Thoracic aorta (tissue), 2 donors: ENCODE results near the gene LENEP. TPM values are rescaled to one million over a fixed set of nuclear protein-coding genes. Genes with fewer than 3 reads are reported as not detected.

Source experiments
- ATAC-seq: fragments of 150-250 bp; one replicate; pipeline ENCODE4 v1.8.0; 2017; ENCODE audit warnings: low read depth; ENCODE audit not compliant: insufficient number of reproducible peaks, low FRiP score
- DNase-seq: peaks from one replicate; pipeline ENCODE4 v3.0.0-alpha.2; 2020; ENCODE audit warnings: low spot score
- H3K27ac ChIP-seq, 2 donors: fragments of 200-600 bp; sonication (generic); 1 replicate in 1 of 2; 2 replicates in 1 of 2; pipeline ENCODE4 v1.5.1; 2016; ENCODE audit warnings: mild to moderate bottlenecking in 2 of 2, moderate library complexity in 2 of 2
- H3K27me3 ChIP-seq: fragments of 200-600 bp; sonication (generic); replicated peaks from 2 replicates; pipeline ENCODE4 v1.6.0; 2016; ENCODE audit warnings: mild to moderate bottlenecking; ENCODE audit not compliant: insufficient read depth
- H3K36me3 ChIP-seq: fragments of 200-600 bp; sonication (generic); one replicate; pipeline ENCODE4 v1.5.1; 2016
- H3K4me1 ChIP-seq, 2 donors: fragments of 200-600 bp; sonication (generic); 1 replicate in 1 of 2; 2 replicates in 1 of 2; pipeline versions ENCODE4 v1.5.1 to v1.6.0; 2016; ENCODE audit warnings: low read depth in 2 of 2, mild to moderate bottlenecking in 1 of 2; ENCODE audit not compliant: control insufficient read depth in 1 of 2
- H3K4me3 ChIP-seq: fragments of 200-600 bp; sonication (generic); 2 replicates; pipeline ENCODE4 v1.5.1; 2016; ENCODE audit warnings: mild to moderate bottlenecking
- H3K9me3 ChIP-seq: fragments of 200-600 bp; sonication (generic); 2 replicates; pipeline ENCODE4 v1.5.1; 2016
- total RNA-seq, 2 donors: library from RNA; depleted of rRNA; stranded (reverse); fragments of >200 nt; gene quantifications; one replicate each; pipeline versions ENCODE4 v1.1.0 to v1.2.3, GENCODE V29; 2016
- TF ChIP-seq, protein P1 (sequence below): fragments of 200-600 bp; sonication (generic); IDR thresholded peaks from one replicate; pipeline ENCODE4 v1.5.1; 2019; ENCODE audit warnings: antibody characterized with exemption

The LENEP gene
- total RNA-seq, 2 donors from 2014 or later: not detected

DNA sequence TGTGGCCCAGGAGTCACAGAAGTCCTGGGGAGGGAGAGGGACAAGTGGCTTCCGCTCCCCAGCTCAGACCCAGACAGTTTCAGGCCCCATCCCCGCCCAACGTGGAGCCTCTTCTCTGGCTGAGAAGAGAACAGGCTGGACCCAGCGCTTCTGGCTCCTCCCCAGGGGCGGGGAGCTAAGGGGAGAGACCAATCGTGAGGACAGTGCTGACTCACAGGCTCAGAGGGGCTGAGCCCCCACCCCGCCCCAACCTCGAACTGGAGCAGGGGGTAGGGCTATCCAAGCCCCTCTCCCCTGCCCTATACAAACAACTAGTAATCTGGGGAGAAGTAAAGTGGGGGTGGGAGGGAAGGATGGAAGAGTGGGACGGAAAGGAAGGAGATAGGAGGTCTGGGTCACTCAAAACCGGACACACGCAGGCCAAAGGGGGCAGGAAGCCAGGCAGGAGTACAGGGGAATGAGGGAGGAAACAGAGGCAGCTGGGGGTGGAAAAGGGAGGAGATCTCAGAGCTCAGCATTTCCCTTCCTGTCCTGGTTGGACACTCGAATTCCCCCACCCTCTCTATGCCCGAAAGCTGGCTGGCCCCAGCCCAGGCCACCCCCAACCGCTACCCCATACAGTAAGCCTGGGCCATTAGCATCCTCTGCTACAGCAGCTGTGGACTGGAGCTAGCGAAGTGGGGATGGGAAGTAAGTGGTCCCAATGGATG, 22.6 kb upstream of the LENEP start, which contains the start of gene SHC1:
Gene SHC1 (minus strand): TSS at position 117 of the 710 bp plus-strand sequence. CDS start 221 bp downstream, outside the sequence.
- H3K4me1 ChIP-seq: peaks cover 33 to 51% of the 10 kb centered on the region in 2 donors
- ATAC-seq: peak; percentile 16

DNA sequence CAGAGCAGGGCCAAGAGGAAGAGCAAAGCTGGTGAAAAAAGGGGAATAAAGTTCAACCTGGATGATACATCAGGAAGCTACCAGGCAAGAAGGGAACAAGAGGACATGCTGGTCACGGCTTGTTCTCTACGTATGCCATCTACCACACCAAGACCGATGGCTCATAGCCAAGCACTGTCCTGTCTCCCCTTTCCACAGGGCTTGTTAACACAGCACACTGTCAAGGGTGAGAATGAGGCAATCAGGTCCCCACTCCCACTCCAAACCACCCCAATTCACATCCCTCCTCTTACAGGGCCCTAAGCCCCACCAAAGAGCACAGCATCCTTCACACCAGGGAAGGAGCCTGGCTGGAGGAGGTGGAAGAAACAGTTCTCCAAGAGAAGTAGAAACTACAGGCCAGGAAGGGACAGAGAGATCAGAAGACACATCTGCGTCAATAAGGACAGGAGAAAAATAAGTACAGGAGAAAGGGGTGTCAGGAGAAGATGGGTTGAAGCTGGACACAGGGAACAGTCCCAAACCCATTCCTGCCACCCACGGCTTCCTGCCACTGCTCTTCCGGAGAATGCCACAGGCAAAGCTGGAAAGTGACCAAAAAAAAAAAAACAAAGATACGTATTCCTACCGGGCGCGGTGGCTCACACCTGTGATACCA, 21.9 kb upstream of the LENEP start:
- ATAC-seq (no peak), DNase-seq (peak; percentile 29)
- H3K36me3 ChIP-seq: peaks cover 11% of the 10 kb centered on the region
- H3K27me3 ChIP-seq: no peaks in the 10 kb centered on the region
- H3K4me1 ChIP-seq: peaks cover 36 to 57% of the 10 kb centered on the region in 2 donors
- peak overlapping the region; percentile 98 to 99 for H3K27ac ChIP-seq
- peak overlapping the region; percentile 83 for H3K4me3 ChIP-seq
- no peaks in the 10 kb centered on the region for H3K9me3 ChIP-seq
- TF ChIP-seq, protein P1, sequence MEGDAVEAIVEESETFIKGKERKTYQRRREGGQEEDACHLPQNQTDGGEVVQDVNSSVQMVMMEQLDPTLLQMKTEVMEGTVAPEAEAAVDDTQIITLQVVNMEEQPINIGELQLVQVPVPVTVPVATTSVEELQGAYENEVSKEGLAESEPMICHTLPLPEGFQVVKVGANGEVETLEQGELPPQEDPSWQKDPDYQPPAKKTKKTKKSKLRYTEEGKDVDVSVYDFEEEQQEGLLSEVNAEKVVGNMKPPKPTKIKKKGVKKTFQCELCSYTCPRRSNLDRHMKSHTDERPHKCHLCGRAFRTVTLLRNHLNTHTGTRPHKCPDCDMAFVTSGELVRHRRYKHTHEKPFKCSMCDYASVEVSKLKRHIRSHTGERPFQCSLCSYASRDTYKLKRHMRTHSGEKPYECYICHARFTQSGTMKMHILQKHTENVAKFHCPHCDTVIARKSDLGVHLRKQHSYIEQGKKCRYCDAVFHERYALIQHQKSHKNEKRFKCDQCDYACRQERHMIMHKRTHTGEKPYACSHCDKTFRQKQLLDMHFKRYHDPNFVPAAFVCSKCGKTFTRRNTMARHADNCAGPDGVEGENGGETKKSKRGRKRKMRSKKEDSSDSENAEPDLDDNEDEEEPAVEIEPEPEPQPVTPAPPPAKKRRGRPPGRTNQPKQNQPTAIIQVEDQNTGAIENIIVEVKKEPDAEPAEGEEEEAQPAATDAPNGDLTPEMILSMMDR: no peak

More for the DNA sequence above, 22.6 kb upstream of the LENEP start, which contains the start of gene SHC1:
- Histone ChIP-seq H3K4me3 (peak within 1 kb of the TSS; percentile 83), H3K27me3 (no peaks in the 10 kb centered on the region), H3K36me3 (peaks cover 17% of the 10 kb centered on the region), H3K9me3 (no peaks in the 10 kb centered on the region), H3K27ac (peak within 1 kb of the TSS; percentile 98 to 99)
- TF ChIP-seq, protein P1: no peak
- peak; percentile 77 for DNase-seq

DNA sequence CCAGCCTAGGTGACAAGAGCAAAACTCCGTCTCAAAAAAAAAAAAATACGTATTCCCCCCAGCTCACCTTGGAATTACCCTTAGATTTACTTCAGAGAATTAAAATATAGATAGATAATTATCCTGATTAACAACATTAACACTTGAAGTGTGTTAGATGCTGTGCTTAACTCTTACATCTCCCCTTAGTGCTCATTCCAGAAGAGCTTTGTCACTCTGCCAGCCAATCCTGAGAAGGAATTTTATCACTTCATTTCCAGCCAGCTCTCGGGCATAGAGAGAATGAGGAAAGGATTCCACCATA, 21.2 kb upstream of the LENEP start:
- H3K27ac ChIP-seq: peak overlapping the region; percentile 98 to 99
- peaks cover 36 to 59% of the 10 kb centered on the region in 2 donors for H3K4me1 ChIP-seq
- H3K36me3 ChIP-seq: peaks cover 4% of the 10 kb centered on the region
- H3K4me3 ChIP-seq: peak overlapping the region; percentile 83
- H3K27me3 ChIP-seq: no peaks in the 10 kb centered on the region
- no peaks in the 10 kb centered on the region for H3K9me3 ChIP-seq
- no peak for DNase-seq
- TF ChIP-seq, protein P1: no peak
- ATAC-seq: no peak

DNA sequence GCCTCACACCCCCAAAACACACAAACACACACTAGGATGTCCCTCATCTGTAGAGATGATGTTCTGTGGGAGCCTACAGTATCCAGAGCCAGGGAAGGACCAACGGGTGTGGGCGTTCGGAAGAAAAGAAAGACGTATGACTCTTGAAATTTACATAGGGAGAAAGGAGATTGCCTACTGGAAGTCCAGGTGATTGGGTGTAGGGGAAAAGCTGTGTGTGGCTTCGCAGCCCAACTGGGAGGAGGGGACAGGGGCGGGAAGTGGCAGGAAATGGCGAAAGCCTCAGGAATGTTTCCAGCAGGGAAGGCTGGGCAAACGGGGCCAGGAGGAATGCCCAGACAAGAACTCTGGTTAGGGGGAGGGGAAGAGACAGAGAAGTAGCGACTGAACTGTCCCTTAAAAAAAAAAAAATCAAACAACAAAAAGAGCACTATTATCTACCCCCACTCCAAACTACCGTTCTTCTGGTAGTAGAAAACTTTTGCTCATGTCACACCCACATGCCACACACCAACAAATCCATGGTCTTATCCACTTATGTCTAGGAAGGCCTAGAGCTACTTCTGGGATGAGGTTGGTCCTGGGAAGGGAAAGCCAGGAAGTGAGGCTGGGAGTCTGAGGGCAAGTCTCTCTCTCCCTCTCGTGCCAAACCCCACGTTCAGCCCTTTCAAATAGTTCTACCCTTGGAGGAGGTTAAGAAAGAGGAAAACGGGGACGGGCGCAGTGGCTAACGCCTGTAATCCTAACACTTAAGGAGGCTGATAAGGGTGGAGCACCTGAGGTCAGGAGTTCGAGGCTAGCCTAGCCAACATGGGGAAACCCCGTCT, 20.7 kb upstream of the LENEP start:
- H3K4me3 ChIP-seq: peak overlapping the region; percentile 83
- no peaks in the 10 kb centered on the region for H3K27me3 ChIP-seq
- peak overlapping the region; percentile 98 to 99 for H3K27ac ChIP-seq
- ATAC-seq (peak; percentile 15), DNase-seq (peak; percentile 43)
- no peaks in the 10 kb centered on the region for H3K36me3 ChIP-seq
- H3K4me1 ChIP-seq: peaks cover 36 to 59% of the 10 kb centered on the region in 2 donors
- TF ChIP-seq, protein P1: no peak
- no peaks in the 10 kb centered on the region for H3K9me3 ChIP-seq
